Adrenal gland (tissue), 19 donors: Measurements from ENCODE around the gene SLC27A6. TPM values are rescaled to one million over a fixed set of nuclear protein-coding genes. Genes with fewer than 3 reads are reported as not detected.

Source experiments
- DNase-seq, 7 donors: peaks; one replicate each; pipeline ENCODE4 v3.0.0-alpha.2; 2019 to 2020
- H3K27ac ChIP-seq, 5 donors: fragments of 200-600 bp; sonication (generic) in 4 of 5; 1 replicate in 3 of 5; 2 replicates in 2 of 5; pipeline versions ENCODE4 v1.5.1 to v1.8.0; 2016 to 2020; ENCODE audit warnings: mild to moderate bottlenecking in 1 of 5
- H3K27me3 ChIP-seq: fragments of 200-600 bp; 2 replicates; pipeline ENCODE4 v1.8.0; 2021
- H3K36me3 ChIP-seq, 2 donors: fragments of 200-600 bp; replicated peaks in 1 of 2; 1 replicate in 1 of 2; 2 replicates in 1 of 2; pipeline versions ENCODE4 v1.5.1 to v1.8.0; 2018 to 2022
- H3K4me1 ChIP-seq, 2 donors: fragments of 200-600 bp; replicated peaks in 1 of 2; 1 replicate in 1 of 2; 2 replicates in 1 of 2; pipeline versions ENCODE4 v1.5.1 to v1.8.0; 2018 to 2021
- H3K4me3 ChIP-seq, 4 donors: fragments of 200-600 bp; sonication (generic) in 3 of 4; one replicate each; pipeline ENCODE4 v1.5.1; 2016 to 2018
- H3K9me3 ChIP-seq, 3 donors: fragments of 200-600 bp; sonication (generic) in 1 of 3; replicated peaks in 1 of 3; 1 replicate in 2 of 3; 2 replicates in 1 of 3; pipeline versions ENCODE4 v1.5.1 to v1.8.0; 2016 to 2021
- POLR2A ChIP-seq, 2 donors: fragments of 450-650 bp; IDR thresholded peaks; one replicate each; pipeline ENCODE4 v1.6.1; 2017; ENCODE audit warnings: antibody characterized with exemption in 2 of 2, mild to moderate bottlenecking in 2 of 2, moderate library complexity in 1 of 2
- WGBS, 4 donors: extraction: QIAGEN DNeasy Blood & Tissue Kit in 2 of 4; methylation state at CpG; one replicate each; pipeline versions ENCODE4 v1.1.5 to v1.1.7; 2013 to 2017; 5-methylcytosine and 5-hydroxymethylcytosine counted together
- intact Hi-C, 2 donors: fragments of 100-400 bp; cut with DNase I; formaldehyde crosslinking; loops; one replicate each; pipeline versions ENCODE4 v1.14.1 to v1.15.0; 2022 to 2023
- long read RNA-seq, 10 donors: library from polyadenylated mRNA in 3 of 10; unstranded in 2 of 10; stranded (forward) in 1 of 10; transcript quantifications; one replicate each; pipeline ENCODE4 v2.0.0 and lab custom pipeline, GENCODE V29; 2021 to 2026
- polyA plus RNA-seq, 3 donors: library from polyadenylated mRNA; stranded (reverse); fragments of 200-250 nt in 2 of 3; fragments of 350-450 nt in 1 of 3; fragmentation: Illumina TruSeq in 1 of 3; extraction: RNeasy Lipid Tissue Mini Kit (QIAGEN cat#74804) in 1 of 3; gene quantifications; one replicate each; pipeline ENCODE4 v1.2.3, GENCODE V29; 2013 to 2014
- total RNA-seq, 9 donors: library from RNA; depleted of rRNA in 4 of 9; stranded (reverse); fragments of >200 nt in 4 of 9; fragments of 120-200 nt in 1 of 9; fragmentation: NEBNext Ultra II Directional in 1 of 9; extraction: Animal tissue kit (Norgen Biotek cat#: 25700) in 1 of 9; gene quantifications; one replicate each; pipeline versions ENCODE4 v1.1.0 to v1.2.4, GENCODE V29; 2013 to 2023
- TF ChIP-seq, protein P1 (sequence below), 6 experiments: fragments of 450-650 bp in 4 of 6; fragments of 200-600 bp in 2 of 6; sonication (generic) in 1 of 6; IDR thresholded peaks; 1 replicate in 5 of 6; 2 replicates in 1 of 6; pipeline versions ENCODE4 v1.5.1 to v1.8.0; 2016 to 2021; ENCODE audit warnings: antibody characterized with exemption in 6 of 6, mild to moderate bottlenecking in 2 of 6, moderate library complexity in 1 of 6
- donor health status: healthy with polysubstance abuse.
- donor health status: Bipolar disorder and iron deficiency.
- donor health status: DM: yes; HTN: yes; CAD: no.
- donor health status: DM: no; HTN: no; CAD: no.
- donor health status: DM: no; HTN: no; CAD: no.
- donor health status: DM: yes; HTN: yes; CAD: no.

Gene SLC27A6, protein sequence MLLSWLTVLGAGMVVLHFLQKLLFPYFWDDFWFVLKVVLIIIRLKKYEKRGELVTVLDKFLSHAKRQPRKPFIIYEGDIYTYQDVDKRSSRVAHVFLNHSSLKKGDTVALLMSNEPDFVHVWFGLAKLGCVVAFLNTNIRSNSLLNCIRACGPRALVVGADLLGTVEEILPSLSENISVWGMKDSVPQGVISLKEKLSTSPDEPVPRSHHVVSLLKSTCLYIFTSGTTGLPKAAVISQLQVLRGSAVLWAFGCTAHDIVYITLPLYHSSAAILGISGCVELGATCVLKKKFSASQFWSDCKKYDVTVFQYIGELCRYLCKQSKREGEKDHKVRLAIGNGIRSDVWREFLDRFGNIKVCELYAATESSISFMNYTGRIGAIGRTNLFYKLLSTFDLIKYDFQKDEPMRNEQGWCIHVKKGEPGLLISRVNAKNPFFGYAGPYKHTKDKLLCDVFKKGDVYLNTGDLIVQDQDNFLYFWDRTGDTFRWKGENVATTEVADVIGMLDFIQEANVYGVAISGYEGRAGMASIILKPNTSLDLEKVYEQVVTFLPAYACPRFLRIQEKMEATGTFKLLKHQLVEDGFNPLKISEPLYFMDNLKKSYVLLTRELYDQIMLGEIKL
- 100 to 1,000 TPM in 1 of 9 donors, 10 to 100 TPM in 6, 1 to 10 TPM in 2; 2.2 to 108 (median 17.1) TPM for total RNA-seq
- 1 to 10 TPM; 1.0 to 2.4 (median 1.6) TPM for polyA plus RNA-seq
- long read RNA-seq, donor 1, partial matches to known transcripts: 0 of 1 reads
- long read RNA-seq, donor 1, other reads (novel, unspliced or antisense): 0 of 1 reads
- long read RNA-seq, donor 2, partial matches to known transcripts: 0 of 1 reads
- long read RNA-seq, donor 2, other reads (novel, unspliced or antisense): 0 of 1 reads
- long read RNA-seq, donor 3: 0 reads
- long read RNA-seq, donor 4, transcript SLC27A6-201 (10 exons, 3,219 nt): major isoform, 6 of 13 reads
- long read RNA-seq, donor 4, partial matches to known transcripts: 1 of 13 reads
- long read RNA-seq, donor 4, other reads (novel, unspliced or antisense): 6 of 13 reads
- long read RNA-seq, donor 5, transcript SLC27A6-201 (10 exons, 3,219 nt): major isoform, 46 of 66 reads
- long read RNA-seq, donor 5, partial matches to known transcripts: 1 of 66 reads
- long read RNA-seq, donor 5, other reads (novel, unspliced or antisense): 18 of 66 reads
- long read RNA-seq, donor 6, transcript SLC27A6-201 (10 exons, 3,219 nt): major isoform, 12 of 32 reads
- long read RNA-seq, donor 6, partial matches to known transcripts: 3 of 32 reads
- long read RNA-seq, donor 6, other reads (novel, unspliced or antisense): 17 of 32 reads
- long read RNA-seq, donor 7: 0 reads
- long read RNA-seq, donor 8: 0 reads
- long read RNA-seq, donor 9: 0 reads
- long read RNA-seq, donor 10: 0 reads

DNA sequence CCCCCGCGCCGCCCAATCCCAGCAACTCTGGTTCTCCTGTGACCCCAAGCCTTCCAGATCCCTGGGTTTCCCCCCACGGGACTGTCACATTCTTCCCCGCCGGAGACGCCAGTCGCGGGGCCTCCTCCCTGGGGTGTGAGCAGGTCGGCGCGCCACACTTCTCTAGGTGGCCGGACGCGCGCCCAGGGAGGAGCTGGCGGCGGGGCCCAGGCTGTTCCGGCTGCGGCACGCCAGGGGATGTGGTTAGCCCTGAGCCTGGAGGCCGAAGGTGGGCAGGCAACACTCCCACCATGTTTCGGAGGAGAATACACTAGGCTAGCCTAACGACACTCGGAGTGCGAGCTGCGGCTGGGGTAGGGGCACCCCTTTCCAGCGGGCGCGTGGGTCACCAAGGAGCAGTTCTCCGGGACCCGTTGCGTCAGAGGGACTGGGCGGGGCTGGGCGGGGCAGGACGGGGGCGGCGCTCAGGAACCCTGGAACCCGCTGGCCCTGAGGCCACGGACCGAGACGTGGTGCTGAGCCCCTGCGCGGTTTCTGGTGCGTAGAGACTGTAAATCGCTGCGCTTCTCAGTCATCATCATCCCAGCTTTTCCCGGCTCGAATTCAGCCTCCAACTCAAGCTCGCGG lies at the start of gene SLC27A6:
SLC27A6 (plus strand) TSS at position 478 of the 627 bp plus-strand sequence. CDS start 650 bp downstream, outside the sequence.
- WGBS, 4 donors: 1 to 3% (median 2%) methylated on average over 7 to 51 of the region's 51 CpGs
- Histone ChIP-seq H3K4me3 (peak within 1 kb of the TSS in 2 of 4 donors; percentile 28 to 47), H3K9me3 (no peaks in the 10 kb centered on the region), H3K27me3 (peaks cover 3% of the 10 kb centered on the region), H3K4me1 (no peaks in the 10 kb centered on the region), H3K36me3 (no peaks in the 10 kb centered on the region), H3K27ac (peak within 1 kb of the TSS in 1 of 5 donors; percentile 63)
- DNase-seq: peak in 6 of 7 donors; percentile 35 to 56 (median 46)
- intact Hi-C loops: no loop called here
- TF ChIP-seq, protein P1, sequence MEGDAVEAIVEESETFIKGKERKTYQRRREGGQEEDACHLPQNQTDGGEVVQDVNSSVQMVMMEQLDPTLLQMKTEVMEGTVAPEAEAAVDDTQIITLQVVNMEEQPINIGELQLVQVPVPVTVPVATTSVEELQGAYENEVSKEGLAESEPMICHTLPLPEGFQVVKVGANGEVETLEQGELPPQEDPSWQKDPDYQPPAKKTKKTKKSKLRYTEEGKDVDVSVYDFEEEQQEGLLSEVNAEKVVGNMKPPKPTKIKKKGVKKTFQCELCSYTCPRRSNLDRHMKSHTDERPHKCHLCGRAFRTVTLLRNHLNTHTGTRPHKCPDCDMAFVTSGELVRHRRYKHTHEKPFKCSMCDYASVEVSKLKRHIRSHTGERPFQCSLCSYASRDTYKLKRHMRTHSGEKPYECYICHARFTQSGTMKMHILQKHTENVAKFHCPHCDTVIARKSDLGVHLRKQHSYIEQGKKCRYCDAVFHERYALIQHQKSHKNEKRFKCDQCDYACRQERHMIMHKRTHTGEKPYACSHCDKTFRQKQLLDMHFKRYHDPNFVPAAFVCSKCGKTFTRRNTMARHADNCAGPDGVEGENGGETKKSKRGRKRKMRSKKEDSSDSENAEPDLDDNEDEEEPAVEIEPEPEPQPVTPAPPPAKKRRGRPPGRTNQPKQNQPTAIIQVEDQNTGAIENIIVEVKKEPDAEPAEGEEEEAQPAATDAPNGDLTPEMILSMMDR (IDR thresholded peaks at IDR 0.05): no peak
- peak in 1 of 2 donors; percentile 35 for TF ChIP-seq POLR2A (IDR thresholded peaks at IDR 0.05)

- H3K9me3 ChIP-seq: no peaks in the 10 kb centered on the region
- H3K36me3 ChIP-seq: no peaks in the 10 kb centered on the region
- no peak overlapping the region for H3K27ac ChIP-seq
- WGBS, 4 donors: 91 to 97% (median 94%) methylated on average over 2 of the region's 2 CpGs
- no peak for TF ChIP-seq POLR2A (IDR thresholded peaks at IDR 0.05)
- TF ChIP-seq, protein P1 (IDR thresholded peaks at IDR 0.05): no peak
- no peaks in the 10 kb centered on the region for H3K27me3 ChIP-seq
- DNase-seq: no peak
- H3K4me3 ChIP-seq: no peak overlapping the region
- intact Hi-C loops: no loop called here
- no peaks in the 10 kb centered on the region for H3K4me1 ChIP-seq
These were observed 45.7 kb upstream of the SLC27A6 start for GRCh38 chr5:128919542-128919941.

DNA sequence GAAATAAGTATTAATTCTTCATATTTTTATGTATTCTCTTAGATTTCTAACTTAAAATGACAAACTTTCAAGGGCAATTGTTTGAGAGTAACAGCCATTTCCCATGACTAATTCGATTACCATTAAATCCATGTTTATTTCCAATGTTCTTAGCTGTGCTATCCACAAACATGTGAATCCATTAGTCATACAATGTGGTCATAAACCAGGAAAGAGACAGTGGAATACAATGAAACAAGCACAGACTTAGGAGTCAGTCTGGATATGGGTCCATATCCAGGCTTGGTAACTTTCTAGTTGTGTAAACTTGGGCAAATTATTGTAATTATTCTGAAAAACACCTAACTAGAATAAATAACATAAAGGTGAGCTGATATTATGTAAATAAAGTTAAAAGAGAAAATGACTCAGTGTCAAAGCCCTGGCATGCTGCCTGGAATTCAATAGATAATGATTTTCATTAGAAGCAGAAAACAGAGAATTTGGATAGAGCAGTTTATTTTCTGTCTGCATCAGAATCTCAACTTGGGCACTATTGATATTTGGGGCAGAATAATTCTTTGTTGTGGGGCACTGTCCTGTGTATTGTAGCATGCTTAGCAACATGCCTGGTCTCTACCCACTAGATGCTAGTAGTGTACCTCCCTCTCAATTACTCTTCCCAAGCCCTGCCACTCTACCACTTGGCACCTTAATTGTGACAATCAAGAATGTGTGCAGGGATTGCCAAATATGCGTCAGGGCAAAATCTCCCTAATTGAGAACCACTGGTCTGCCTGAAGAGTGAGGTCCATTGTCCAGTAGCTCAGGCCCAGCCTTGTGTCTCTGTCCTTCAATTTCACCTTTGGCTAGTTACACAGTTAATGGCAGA lies 44.7 kb upstream of the SLC27A6 start:
- no peak overlapping the region for H3K27ac ChIP-seq
- DNase-seq: peak in 6 of 7 donors; percentile 16 to 53 (median 32)
- intact Hi-C loops: no loop called here
- WGBS, 4 donors: 40 to 55% (median 52%) methylated on average over 2 of the region's 2 CpGs
- no peaks in the 10 kb centered on the region for H3K36me3 ChIP-seq
- no peak overlapping the region for H3K4me3 ChIP-seq
- TF ChIP-seq POLR2A (IDR thresholded peaks at IDR 0.05): no peak
- TF ChIP-seq, protein P1 (IDR thresholded peaks at IDR 0.05): no peak
- H3K4me1 ChIP-seq: no peaks in the 10 kb centered on the region
- H3K9me3 ChIP-seq: no peaks in the 10 kb centered on the region
- no peaks in the 10 kb centered on the region for H3K27me3 ChIP-seq
